NCI-H1105 treated with DMSO at 0.1 percent for 48 hours (cell line): ENCODE data around the gene TMBIM6.
"Not testable (repeated sequence)": the region's sequence is repeated elsewhere in the genome, so short reads cannot be mapped to it uniquely, and the experiment has no call there.

Experiments
- DNase-seq: peaks from one replicate; lab custom pipeline; 2025; lab: John Stamatoyannopoulos, UW

The TMBIM6 gene

GRCh38 chr12:49777341-49777740 is 36.0 kb downstream of the TMBIM6 start:
- DNase-seq, result no peak

GRCh38 chr12:49777800-49778748 is 36.7 kb downstream of the TMBIM6 start:
- DNase-seq, result peak; percentile 7

GRCh38 chr12:49779581-49779980 is 38.2 kb downstream of the TMBIM6 start:
- no peak for DNase-seq

- not testable (repeated sequence) for DNase-seq
Observed at GRCh38 chr12:49780914-49781313, 39.6 kb downstream of the TMBIM6 start.

- no peak for DNase-seq
Observed at GRCh38 chr12:49783917-49784676, 42.7 kb downstream of the TMBIM6 start.

GRCh38 chr12:49784756-49785409 is 43.5 kb downstream of the TMBIM6 start:
- DNase-seq, result no peak

- DNase-seq, result no peak
Observed at GRCh38 chr12:49787672-49788071, 46.3 kb downstream of the TMBIM6 start.

GRCh38 chr12:49789992-49790391 is 48.6 kb downstream of the TMBIM6 start:
- no peak for DNase-seq

- no peak for DNase-seq
Observed at GRCh38 chr12:49790741-49791555, 49.6 kb downstream of the TMBIM6 start.

- DNase-seq, result no peak
Observed at GRCh38 chr12:49791700-49792099, 50.3 kb downstream of the TMBIM6 start.

- DNase-seq, result no peak
Observed at GRCh38 chr12:49792181-49792970, 51.0 kb downstream of the TMBIM6 start.

- DNase-seq, result no peak
Observed at GRCh38 chr12:49792976-49793580, 51.7 kb downstream of the TMBIM6 start.

GRCh38 chr12:49793620-49794019 is 52.3 kb downstream of the TMBIM6 start:
- no peak for DNase-seq

- no peak for DNase-seq
Observed at GRCh38 chr12:49794021-49794420, 52.7 kb downstream of the TMBIM6 start.

GRCh38 chr12:49794811-49795653 is 53.7 kb downstream of the TMBIM6 start:
- no peak for DNase-seq

- no peak for DNase-seq
Observed at GRCh38 chr12:49795654-49796105, 54.3 kb downstream of the TMBIM6 start.

GRCh38 chr12:49796155-49796554 is 54.8 kb downstream of the TMBIM6 start:
- DNase-seq, result no peak

GRCh38 chr12:49796606-49797448 is 55.5 kb downstream of the TMBIM6 start:
- no peak for DNase-seq

GRCh38 chr12:49797449-49797776 is 56.1 kb downstream of the TMBIM6 start:
- DNase-seq, result no peak
